Measurements from ENCODE around the gene GLCE. TPM values are rescaled to one million over a fixed set of nuclear protein-coding genes. Genes with fewer than 3 reads are reported as not detected.
A peak's percentile ranks its signal among the peaks of the same experiment; 100 is the strongest.

Gene GLCE
- total RNA-seq, 1 donor from 2014 or later = 8.5 TPM

DNA sequence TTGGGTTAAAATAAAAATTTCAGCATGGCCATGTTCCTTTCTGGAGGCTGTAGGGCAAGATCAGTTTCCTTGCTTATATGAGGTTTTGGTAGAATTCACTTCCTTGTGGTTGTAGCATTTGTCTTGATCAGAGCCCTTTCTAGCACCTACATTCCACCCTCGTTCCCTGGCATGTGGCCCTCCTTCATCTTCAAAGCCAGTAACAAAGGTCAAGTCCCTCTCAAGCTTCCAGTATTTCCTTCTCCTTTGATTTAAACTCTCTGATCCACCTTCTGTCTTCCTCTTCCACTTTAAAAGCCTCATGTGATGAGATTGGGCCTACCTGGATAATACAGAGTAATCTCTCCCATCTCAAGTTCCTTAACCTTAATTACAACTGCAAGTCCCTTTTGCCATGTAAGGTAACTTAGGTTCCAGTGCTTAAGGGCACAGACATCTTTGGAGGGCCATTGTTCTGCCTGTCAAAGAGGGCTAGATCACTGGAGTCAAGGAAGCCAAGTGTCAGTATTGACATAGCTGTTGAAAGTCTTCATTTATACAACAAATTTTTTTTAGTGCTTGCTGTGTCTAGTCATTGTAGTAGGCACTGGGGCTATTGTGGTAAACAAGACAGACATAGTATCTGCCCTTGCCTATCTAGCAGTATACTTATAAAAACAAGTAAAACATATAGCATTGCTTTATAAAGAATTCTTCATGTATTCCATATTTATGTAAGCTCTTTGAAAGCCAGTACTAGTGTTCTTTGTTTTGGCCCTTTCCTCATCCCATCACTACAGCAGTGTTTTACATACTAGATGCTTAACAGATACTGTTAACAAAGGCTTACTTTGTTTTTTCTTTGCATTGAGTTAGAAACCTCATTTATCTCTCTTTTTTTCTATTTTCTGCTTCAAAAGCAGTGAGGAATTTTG, 40.7 kb downstream of the GLCE start:
- H3K4me1 Mint-ChIP-seq (ENCODE audit: unreplicated experiment) = peaks cover 7% of the 10 kb centered on the region
- H3K27me3 Mint-ChIP-seq (ENCODE audit: unreplicated experiment) = no peaks in the 10 kb centered on the region
- no peak for DNase-seq (ENCODE audit: low spot score)
- no peak overlapping the region for H3K27ac Mint-ChIP-seq (ENCODE audit: unreplicated experiment)
- H3K36me3 Mint-ChIP-seq (ENCODE audit: low read depth, unreplicated experiment) = no peaks in the 10 kb centered on the region
- TF ChIP-seq, protein P1, sequence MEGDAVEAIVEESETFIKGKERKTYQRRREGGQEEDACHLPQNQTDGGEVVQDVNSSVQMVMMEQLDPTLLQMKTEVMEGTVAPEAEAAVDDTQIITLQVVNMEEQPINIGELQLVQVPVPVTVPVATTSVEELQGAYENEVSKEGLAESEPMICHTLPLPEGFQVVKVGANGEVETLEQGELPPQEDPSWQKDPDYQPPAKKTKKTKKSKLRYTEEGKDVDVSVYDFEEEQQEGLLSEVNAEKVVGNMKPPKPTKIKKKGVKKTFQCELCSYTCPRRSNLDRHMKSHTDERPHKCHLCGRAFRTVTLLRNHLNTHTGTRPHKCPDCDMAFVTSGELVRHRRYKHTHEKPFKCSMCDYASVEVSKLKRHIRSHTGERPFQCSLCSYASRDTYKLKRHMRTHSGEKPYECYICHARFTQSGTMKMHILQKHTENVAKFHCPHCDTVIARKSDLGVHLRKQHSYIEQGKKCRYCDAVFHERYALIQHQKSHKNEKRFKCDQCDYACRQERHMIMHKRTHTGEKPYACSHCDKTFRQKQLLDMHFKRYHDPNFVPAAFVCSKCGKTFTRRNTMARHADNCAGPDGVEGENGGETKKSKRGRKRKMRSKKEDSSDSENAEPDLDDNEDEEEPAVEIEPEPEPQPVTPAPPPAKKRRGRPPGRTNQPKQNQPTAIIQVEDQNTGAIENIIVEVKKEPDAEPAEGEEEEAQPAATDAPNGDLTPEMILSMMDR (IDR thresholded peaks at IDR 0.05; ENCODE audit: unreplicated experiment) = no peak
- H3K4me3 Mint-ChIP-seq (ENCODE audit: unreplicated experiment) = no peak overlapping the region
- H3K9me3 Mint-ChIP-seq (ENCODE audit: unreplicated experiment) = no peaks in the 10 kb centered on the region

DNA sequence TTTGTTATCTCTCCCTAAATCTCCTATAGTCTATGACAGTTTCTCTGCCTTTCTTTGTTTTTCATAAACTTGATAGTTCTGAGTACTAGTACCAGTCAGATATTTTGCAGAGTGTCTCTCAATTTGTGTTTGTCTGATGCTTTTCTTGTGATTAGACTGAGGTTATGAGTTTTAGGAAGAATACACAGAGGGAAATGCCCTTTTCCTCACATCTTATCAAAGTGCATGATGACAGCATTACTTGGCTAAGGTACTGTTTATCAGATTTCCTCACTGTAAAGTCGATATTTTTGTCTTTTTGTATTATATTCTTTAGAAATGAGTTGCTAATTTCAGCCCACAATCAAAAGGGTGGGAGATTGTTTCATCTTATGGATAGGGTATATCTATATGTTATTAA, 45.6 kb downstream of the GLCE start:
- Mint-ChIP-seq H3K27me3 (ENCODE audit: unreplicated experiment) (no peaks in the 10 kb centered on the region), H3K36me3 (ENCODE audit: low read depth, unreplicated experiment) (no peaks in the 10 kb centered on the region), H3K27ac (ENCODE audit: unreplicated experiment) (no peak overlapping the region), H3K4me3 (ENCODE audit: unreplicated experiment) (no peak overlapping the region), H3K9me3 (ENCODE audit: unreplicated experiment) (no peaks in the 10 kb centered on the region), H3K4me1 (ENCODE audit: unreplicated experiment) (peaks cover under 1% of the 10 kb centered on the region)
- TF ChIP-seq, protein P1 (IDR thresholded peaks at IDR 0.05; ENCODE audit: unreplicated experiment) = no peak
- DNase-seq (ENCODE audit: low spot score) = no peak

DNA sequence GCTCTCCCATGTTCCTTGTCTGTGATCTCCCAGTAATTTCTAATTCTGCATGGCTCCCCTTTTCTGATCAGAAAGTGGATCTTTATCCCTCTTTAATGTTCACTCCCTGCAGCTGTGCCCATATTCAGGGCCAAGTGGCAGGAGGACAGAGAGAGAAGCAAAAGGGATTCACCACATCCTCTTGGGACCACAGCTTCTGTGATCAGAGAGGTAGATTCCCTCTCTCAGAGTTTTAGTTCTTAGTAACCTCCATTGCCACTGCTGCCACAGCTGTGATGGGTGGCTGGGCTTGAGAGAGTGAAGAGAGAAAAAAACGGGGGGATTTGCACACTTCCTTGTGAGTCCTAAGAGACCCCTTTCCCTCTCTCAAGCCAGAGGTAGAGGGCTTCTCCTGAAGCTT, 49.2 kb downstream of the GLCE start:
- Mint-ChIP-seq H3K36me3 (ENCODE audit: low read depth, unreplicated experiment) (no peaks in the 10 kb centered on the region), H3K4me1 (ENCODE audit: unreplicated experiment) (no peaks in the 10 kb centered on the region), H3K27me3 (ENCODE audit: unreplicated experiment) (peaks cover 1% of the 10 kb centered on the region), H3K9me3 (ENCODE audit: unreplicated experiment) (no peaks in the 10 kb centered on the region), H3K4me3 (ENCODE audit: unreplicated experiment) (no peak overlapping the region), H3K27ac (ENCODE audit: unreplicated experiment) (no peak overlapping the region)
- no peak for DNase-seq (ENCODE audit: low spot score)
- TF ChIP-seq, protein P1 (IDR thresholded peaks at IDR 0.05; ENCODE audit: unreplicated experiment) = no peak

DNA sequence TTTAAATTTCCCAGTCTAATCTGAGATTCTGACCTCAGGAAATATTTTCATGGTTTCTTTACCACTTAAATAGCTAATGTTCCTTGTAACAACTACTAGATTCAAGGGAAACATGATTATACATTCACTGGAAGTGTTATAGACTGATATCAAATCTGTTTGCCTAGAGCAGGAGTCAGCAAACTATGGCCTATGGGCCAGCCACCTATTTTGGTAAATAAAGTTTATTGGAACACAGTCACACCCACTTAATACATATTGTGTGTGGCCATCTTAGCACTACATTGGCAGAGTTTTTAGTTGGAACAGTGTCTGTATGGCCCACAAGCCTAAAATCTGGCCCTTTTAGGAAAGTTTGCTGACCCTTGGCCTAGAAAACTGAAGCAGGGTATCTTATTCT, 50.1 kb downstream of the GLCE start:
- no peak overlapping the region for H3K4me3 Mint-ChIP-seq (ENCODE audit: unreplicated experiment)
- H3K9me3 Mint-ChIP-seq (ENCODE audit: unreplicated experiment) = no peaks in the 10 kb centered on the region
- TF ChIP-seq, protein P1 (IDR thresholded peaks at IDR 0.05; ENCODE audit: unreplicated experiment) = no peak
- no peaks in the 10 kb centered on the region for H3K4me1 Mint-ChIP-seq (ENCODE audit: unreplicated experiment)
- peaks cover 2% of the 10 kb centered on the region for H3K27me3 Mint-ChIP-seq (ENCODE audit: unreplicated experiment)
- DNase-seq (ENCODE audit: low spot score) = no peak
- no peak overlapping the region for H3K27ac Mint-ChIP-seq (ENCODE audit: unreplicated experiment)
- no peaks in the 10 kb centered on the region for H3K36me3 Mint-ChIP-seq (ENCODE audit: low read depth, unreplicated experiment)

GRCh38 chr15:69213786-69214185, 53.4 kb downstream of the GLCE start:
- TF ChIP-seq, protein P1 (IDR thresholded peaks at IDR 0.05; ENCODE audit: unreplicated experiment) = peak; percentile 39
- DNase-seq (ENCODE audit: low spot score) = no peak
- Mint-ChIP-seq H3K27me3 (ENCODE audit: unreplicated experiment) (peaks cover 2% of the 10 kb centered on the region), H3K9me3 (ENCODE audit: unreplicated experiment) (no peaks in the 10 kb centered on the region), H3K4me1 (ENCODE audit: unreplicated experiment) (no peaks in the 10 kb centered on the region), H3K4me3 (ENCODE audit: unreplicated experiment) (no peak overlapping the region), H3K27ac (ENCODE audit: unreplicated experiment) (no peak overlapping the region), H3K36me3 (ENCODE audit: low read depth, unreplicated experiment) (no peaks in the 10 kb centered on the region)

Data from endothelial cell (in vitro differentiated cells).